GDM1 (cell line): ENCODE data around the gene HIVEP1.

ENCODE experiments used
- DNase-seq: peaks from one replicate; lab custom pipeline; 2025; lab: John Stamatoyannopoulos, UW

HIVEP1 gene

DNA sequence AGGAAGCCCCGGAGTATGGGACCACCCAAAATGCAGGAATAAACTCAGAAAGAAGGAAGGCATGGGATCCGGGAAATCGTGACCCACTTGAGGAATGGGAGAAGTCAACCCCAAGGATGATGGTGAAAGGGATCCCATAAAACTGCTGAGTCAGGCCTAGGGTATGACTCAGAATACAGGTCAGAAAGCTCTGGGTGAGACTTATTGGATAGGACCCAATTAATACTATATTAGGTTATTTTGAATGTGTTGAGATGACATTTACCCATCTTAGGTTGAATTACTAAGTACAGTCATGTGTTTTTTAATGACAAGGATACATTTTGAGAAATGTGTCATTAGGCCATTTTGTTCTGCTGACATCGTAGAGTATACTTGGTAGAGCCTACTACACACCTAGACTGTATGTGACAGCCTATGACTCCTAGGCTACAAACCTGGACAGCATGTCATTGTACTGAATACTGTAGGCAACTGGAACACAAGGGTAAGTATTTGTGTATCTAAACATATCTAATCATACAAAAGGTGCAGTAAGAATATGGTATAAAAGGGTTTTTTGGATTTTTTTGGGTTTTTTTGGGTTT lies 17.1 kb upstream of the HIVEP1 start:
- DNase-seq = no peak

DNA sequence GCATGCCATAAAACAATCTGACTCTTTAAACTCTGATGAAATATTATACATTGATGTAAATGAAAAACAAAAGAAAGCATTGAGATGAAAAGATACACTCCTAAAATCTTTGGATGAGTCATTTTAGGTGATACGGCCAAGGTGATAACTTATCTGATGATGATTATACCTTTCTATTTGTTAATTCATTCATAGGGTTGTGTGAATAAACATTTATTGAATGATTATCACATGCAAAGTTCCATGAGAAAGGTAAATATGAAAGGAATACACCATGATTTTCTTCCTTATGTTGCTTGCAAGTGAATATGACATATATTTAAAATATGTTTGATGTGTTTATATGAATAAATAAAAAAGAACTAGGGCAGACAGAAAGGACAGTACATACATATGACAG lies 15.4 kb upstream of the HIVEP1 start:
- DNase-seq = no peak

DNA sequence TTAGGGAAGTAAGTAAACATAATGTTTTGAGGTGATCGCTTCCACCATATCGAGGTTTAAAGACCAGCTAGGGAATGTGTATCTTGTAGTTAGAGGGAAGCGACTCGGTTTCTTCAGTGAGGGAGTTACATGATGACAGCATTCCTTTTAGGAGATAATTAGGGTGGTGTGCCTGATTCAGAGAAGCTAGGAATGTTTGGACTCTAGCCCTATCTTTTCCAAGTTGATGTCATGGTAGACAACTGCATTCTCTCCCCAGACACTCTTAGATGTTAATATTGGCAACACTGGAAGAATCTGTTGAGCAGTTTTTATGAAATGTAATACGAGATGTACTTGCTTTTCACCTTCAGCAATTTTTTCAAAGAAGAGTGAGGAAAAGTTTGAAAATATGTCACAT lies 12.9 kb upstream of the HIVEP1 start:
- DNase-seq = no peak

DNA sequence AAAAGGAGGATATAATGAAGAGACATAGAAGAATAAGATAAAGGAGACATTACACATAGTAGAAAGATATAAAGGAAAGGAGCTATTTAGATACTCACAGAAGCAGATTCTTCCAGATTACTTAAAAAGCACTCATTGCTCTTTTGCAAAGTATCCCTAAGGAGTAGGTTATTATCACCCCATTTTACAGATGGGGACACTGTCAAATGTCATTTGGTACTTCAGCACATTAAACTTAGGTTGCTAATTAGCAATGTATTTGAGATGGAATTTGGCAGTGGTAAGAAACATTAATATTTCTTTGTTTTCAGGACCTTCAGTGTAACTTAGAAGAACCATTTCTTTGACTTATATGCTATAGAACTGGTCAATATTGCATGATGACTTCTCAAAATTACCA lies 11.9 kb upstream of the HIVEP1 start:
- DNase-seq = no peak

DNA sequence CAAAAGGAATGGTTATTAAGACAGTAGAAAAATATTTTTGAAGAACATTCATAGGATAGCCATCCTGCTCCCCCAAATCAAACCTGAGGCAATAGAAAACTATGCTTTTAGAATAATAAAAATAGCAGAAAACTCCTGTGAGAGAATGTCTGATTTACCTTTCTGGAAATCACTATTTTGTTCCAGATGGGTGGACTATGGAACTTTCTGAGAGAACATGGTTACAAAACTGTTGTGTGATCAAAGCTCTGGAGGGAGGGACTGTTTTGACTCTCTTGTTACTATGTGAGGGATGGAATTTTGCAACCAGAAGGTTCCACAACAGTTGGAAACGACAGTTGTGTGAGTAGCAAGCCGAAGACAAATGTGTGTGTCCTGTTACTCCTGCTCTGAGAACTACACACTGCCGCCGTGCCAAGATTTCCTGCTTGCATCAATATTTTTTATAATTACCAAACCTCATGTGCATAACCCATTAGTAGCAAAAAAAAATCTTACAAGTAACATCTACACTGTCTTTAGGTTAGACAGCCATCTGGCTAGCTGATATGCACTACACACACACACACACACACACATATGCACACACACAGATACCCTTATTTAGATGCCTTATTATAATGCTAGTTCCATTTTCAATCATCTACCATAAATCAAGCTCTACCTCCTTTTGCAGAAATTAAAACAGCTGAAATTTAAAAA lies 11.0 kb upstream of the HIVEP1 start:
- no peak for DNase-seq

DNA sequence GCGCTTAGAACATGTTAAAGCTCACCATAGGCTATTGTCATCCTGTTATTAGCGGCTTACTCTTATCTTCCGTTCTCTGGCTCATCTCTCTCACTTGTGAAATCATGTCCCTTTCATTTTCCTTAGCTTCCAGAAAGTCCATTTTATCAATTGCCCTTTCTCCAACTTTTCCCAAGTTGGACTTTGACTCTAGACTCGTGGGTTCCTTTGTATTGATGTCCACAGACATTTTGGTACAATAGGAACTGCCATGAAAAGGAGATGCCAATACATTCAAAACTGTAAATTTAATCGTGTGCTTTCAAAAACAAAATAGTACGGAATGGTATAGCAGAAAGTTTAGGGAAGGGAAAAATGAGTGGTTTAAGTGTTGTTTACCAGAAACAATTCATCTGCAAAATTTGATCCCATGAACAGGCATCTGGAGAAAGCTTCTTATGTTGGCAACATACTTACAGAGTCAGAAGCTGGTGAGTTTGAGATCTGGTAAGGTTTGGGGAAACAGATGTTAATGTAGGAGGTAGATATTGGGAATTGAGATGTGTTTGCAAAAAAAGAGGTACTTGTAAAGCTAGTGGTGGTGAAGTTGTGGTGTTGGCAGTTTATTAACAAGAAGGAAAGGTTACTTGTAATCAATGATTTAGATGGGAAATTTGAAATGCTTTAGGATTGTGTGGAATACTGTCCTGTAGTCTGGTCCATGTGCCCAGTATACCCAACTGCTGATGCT lies 10.2 kb upstream of the HIVEP1 start:
- no peak for DNase-seq

DNA sequence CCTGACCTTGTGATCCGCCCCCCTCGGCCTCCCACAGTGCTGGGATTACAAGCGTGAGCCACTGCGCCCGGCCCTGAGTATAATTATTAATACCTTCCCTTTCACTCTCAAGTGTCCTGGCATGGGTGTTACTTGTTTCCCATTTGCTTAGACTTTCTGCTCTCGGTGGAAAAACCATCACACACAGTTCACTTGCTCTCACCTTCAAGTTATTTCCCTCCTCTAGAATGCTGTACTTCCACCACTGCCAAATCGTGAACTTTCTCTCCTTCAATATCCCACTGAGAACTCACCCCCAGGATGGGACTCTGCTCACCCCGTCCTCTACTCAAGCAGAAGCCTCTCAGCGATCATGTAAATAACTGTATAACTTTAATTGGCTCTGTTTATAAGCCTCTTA lies 4.6 kb upstream of the HIVEP1 start:
- DNase-seq = no peak

DNA sequence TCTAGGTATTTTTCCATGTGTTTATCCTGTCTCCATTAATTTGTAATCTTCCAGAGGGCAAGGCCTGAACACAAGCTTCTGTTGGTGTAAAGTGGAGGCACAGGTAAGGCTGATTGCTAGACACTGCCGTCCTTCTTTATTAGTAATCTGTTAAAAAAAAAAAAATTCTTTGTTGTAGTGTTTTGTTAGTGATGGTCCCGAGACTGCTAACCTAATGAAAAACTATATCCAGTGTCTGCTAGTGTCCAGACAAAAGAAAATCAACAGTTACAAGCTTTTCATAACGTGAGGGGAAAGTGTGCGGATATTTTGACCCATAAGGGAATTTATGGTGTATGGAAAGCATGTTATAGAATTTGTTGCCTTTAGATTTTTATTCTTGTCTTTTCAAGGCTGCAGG lies 4.2 kb upstream of the HIVEP1 start:
- no peak for DNase-seq

DNA sequence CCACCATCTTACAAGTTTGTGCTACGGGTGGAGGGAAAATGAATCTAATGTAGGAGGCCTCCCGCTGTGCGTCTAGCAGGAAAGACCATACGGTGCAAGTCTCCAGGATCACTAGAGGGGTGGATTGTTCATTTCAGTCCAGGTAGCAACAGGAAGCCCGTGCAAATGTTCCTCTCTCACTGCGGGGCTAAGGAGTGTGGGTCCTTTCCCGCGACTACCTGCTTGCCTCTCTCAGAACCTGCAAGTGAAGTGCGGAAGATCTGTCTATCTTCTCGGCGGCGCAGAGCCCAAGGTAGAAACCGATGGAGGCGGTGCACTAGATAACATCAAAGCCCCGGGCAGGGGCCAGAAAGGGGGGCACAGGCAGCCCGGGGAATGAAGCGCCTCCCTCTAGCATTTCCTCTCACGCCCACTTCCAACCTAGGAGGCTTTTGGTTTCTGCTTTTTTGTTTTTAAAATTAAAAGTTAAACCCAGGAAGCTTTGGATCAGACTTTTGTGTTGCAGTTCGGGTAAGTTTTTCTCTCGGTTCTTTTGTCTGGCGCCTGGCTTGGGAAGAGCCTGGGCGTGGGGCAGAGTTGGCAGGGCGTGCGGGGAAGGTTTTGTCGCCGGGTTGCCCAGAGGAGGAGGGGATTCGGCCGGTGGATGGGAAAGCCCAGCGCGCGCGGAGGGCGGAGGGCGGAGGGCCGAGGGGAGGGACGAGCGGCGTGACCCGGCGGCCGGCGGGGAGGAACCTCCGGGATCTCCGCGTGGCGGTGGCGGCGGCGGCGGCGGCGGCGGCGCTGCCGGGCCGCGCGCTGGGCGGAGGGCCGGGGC lies 3.5 kb upstream of the HIVEP1 start:
- peak; percentile 75 for DNase-seq

DNA sequence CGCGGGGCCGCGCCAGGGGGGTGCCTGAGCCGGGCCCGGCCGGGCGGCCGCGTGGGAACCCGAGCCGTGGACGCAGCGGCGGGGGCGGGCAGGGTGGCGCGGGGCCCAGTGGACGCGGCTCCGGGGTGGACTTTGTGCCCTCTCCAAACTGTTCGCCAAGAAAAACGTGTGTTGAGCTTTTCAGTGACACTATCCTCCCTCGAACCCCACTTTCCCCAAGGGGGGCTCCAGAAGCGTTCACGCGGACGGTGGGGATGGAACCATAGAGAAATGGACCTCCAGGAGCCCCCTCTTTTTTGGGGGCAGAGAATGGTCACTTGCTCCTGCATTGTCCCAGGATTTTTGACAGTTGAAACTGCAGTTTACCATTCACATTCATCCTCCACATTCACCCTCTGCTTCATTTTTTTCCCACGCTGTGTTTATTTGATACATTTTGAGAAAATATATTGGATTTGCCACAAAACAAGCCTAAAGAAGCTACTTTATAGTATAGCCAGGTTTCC lies 2.9 kb upstream of the HIVEP1 start:
- DNase-seq = no peak

DNA sequence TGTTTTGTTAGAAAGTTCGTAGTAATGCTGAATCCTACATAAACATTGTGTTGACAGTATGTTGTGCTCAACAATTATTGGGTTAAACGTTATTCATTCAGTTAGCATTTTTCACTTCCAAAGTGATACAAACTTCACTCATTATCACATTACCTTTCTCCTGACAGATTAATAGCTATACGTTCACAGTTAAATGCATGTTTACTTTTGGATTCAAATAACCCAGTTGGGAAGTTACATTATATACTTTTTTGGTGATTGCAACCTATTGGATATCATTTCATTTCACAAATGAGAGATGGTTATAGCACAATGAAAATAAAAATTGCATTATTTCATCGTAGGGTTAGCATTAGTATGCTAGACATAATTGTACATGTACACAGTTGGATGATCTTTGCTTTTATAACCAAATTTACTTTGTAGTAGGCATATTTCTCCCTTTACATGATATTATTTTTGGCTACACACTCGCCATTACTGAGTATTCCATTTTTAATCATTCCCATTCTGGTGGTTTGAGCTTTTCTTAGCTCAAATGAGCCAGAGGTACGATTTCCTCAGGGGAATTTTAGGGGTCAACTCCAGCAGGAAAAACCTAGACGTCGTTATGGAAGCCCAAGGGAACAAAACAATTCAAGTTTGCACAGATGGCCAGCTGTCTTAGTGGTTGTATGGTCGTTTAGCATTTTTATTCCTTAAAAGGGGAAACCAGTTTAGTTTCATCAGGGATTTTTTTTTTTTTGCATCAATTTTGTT lies 2.1 kb upstream of the HIVEP1 start:
- no peak for DNase-seq

DNA sequence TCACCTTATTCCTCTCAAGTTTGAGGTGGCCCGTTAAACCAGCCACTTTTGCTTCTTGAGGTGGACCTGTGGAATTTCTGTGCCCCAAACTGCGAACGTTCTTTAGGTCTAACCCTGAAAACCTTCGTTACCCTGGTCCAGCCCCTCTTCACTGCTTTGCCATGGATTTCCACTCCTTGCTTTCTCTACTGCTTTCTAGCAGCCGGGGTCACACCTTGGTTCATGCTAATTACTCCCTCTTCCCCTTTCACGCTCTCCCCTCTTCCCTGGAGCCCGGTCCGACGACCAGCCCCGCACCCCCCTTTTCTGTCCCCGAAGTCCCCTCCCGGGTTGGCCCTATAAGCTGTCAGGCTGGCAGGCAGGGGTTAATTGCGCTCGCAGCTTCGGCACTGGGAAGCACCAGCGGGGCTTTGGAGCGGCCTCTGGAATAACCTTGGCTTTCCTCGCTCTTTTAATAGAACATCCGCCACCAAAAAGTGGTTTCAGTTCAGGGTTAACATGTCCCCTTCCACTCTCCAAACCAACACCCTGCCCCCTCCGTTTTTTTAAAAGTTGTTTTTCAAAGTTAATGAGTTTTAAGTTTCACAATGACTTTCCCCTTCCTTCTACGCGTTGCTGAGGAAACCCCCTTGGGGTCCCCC lies 1.4 kb upstream of the HIVEP1 start:
- peak; percentile 42 for DNase-seq

DNA sequence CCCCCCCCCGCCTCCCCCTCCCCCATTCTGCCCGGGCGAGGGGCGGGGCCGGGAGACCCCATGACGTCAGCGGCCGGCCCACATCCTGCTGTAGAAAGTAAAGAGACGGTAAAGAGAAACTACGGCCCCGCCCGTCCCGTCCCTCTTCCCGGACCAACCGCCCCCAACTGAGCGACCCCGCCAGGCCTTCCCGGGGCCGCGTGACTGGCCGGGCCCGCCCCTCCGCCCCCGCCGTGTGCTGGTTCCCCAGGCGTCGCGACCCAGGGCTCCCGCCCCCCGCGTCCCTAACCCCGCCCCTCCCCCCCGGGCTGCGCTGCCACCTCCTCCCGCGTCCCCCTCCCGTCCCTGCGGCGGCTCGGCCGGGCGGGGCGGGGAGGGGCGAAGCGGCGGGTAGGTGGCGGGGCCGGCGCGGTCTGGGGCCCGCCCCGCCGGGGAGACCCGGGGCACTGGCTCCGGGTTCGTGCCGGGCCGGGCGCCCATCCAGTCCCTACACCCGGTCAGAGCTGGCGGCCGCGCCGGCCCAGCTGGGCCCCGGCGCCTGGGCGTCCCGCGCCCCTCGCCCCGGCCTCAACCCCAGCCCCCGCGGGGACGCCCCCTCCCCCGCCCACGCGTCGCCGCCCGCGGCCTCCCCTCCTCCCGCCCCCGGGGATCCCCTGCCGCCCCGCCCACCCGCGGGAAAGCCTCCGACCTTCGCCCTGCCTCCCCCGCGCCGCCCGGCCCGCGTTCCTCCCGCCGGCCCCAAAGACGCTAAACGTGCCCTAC lies 655 bp upstream of the HIVEP1 start:
- peak; percentile 94 for DNase-seq

DNA sequence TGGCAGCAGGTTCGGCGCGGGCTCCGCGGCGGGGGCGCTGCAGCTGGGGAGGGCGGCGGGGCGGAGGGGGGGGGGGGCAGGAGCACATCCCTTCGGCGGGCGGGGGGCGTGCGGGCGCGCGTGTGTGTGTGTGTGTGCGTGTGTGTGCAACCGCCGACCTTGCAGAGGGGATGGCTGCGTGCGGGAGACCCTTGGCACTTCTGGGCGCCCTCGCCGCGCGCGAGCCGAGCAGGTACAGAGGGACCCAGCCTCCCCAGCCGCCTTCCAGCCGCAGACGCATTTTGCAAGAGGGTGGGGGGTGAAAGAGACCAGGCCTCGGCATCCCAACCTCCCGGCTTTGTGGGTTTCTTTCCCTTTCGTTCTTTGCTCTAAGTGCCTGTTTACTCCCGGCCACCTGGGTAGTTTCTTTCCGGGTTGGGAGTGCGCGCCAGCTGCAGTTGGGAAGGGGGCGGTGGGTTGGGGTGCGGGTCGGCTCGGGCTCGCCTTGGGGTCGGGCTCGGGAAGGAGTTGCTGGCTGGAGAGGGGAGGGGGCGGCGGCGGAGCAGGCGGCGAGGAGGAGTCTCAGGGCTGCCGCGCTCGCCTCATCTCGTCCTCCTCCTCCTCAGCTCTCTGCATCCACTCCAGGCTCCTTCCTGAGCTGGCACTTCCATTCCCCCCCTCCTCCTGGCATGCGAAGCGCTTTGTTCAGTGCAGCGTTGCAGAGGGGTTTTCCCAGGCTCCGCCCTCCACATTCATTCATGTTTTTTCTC lies 620 bp downstream of the HIVEP1 start:
- peak; percentile 52 for DNase-seq

DNA sequence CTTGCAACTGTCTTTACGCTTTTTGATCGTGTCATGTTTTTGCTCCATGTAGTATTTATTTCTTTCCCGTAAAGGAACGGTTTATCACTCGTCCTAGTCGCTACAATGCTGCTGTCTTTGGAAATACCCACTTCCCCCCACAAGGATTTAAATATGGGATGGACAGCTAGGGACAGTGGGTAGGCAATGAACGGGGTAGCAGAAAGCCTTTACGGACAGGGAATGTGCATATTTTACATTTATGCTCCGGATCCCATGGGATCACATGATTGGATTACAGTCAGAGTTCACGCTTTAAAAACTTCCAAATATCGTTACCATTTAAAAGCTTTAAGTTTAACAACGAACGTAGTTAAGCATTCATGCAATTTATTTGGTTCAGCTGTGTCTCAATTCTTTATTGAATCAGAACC lies 1.2 kb downstream of the HIVEP1 start:
- no peak for DNase-seq

DNA sequence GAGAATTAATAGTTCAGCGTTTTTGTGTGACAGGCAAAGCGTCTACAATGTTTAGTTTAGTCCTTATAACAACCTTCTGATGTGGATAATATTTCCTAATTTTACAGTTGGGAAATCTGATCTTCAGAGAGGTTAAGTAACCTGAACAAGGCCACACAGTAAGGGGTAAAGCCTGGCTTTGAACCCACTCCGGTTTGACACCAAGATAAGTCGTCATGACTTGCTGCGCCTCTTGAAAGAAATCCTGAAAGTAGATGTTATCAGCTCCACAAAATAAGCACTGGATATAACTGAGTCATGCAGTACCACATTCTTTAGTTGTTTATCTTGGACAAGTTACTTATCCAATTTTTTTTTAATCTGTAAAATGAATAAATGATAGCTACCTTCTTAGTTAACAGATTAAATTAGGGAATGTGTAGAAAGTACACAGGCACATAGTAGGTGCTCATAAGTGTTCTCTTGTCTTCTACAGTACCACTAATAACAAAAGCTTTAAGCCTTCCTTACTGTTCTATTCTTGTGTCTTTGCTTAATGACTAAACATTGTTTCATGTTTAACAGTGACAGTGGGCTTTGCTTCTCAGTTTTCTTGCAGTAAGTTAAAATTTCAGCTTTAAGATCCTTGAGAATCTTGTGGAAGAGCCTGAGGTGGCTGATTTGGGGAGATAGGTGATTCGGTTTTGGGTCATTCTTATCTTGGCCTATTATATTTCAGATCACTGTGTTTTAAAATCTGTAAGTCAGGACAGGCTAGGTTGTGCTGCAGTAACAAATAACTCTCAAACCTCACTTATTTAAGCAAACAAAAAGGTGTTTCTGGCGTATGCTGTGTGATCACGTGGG lies 2.1 kb downstream of the HIVEP1 start:
- no peak for DNase-seq

DNA sequence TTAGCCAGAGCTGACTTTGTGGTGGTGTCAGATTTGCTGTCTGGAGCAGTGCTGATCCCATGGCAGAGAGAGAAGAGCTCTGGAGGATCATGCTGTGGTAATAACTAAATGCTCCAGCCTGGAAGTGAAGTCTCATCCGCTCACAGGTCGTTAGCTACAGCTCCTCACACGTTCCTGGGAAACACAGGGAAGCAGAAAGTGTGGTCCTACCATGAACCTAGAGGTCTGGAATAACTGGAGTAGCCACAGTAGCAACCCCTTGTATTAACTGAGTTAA lies 2.7 kb downstream of the HIVEP1 start:
- DNase-seq = no peak

DNA sequence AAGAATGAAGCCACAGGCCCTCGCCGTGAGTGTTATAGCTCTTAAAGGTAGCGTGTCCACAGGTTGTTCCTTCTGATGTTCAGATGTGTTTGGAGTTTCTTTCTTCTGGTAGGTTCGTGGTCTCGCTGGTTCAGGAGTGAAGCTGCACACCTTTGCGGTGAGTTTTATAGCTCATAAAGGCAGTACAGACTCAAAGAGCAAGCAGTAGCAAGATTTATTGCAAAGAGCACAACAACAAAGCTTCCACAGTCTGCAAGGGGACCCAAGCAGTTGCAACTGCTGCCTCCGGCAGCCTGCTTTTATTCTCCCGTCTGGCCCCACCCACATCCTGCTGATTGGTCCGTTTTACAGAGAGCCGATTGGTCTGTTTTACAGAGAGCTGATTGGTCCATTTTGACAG lies 5.2 kb downstream of the HIVEP1 start:
- DNase-seq = no peak

DNA sequence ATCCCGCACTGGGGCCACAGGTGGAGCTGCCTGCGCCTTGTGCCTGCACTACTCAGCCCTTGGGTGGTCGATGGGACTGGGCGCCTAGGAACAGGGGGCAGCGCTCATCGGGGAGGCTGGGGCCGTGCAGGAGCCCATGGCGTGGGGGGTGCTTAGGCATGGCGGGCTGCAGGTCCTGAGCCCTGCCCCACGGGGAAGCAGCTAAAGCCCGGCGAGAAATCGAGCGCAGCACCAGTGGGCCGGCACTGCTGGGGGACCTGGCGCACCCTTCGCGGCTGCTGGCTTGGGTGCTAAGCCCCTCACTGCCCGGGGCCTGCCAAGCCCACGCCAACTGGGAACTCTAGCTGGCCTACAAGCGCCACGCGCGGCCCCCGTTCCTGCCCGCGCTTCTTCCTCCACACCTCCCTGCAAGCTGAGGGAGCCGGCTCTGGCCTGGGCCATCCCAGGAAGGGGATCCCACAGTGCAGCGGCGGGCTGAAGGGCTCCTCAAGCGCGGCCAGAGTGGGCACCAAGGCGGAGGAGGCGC lies 5.8 kb downstream of the HIVEP1 start:
- DNase-seq = no peak
